ENCODE measurements around the gene ZMIZ1. TPM values are rescaled to one million over a fixed set of nuclear protein-coding genes. Genes with fewer than 3 reads are reported as not detected.

ZMIZ1 gene
- total RNA-seq, 1 donor from 2014 or later, result 93.9 TPM

GRCh38 chr10:79097021-79097872, 28.5 kb downstream of the ZMIZ1 start:
- no peak for TF ChIP-seq CTCF (IDR thresholded peaks at IDR 0.05)
- Mint-ChIP-seq H3K4me1 (peaks cover 35% of the 10 kb centered on the region), H3K36me3 (ENCODE audit: low read depth) (no peaks in the 10 kb centered on the region), H3K4me3 (no peak overlapping the region), H3K27me3 (peaks cover 25% of the 10 kb centered on the region), H3K9me3 (no peaks in the 10 kb centered on the region), H3K27ac (no peak overlapping the region)
- POLR2A ChIA-PET, result no interaction called here
- CTCF ChIA-PET, result no interaction called here
- intact Hi-C loops (cut with micrococcal nuclease), result no loop called here
- DNase-seq (no peak), ATAC-seq (ENCODE audit: low read depth) (no peak)

GRCh38 chr10:79098061-79098460, 29.3 kb downstream of the ZMIZ1 start:
- Mint-ChIP-seq H3K27ac (no peak overlapping the region), H3K4me3 (no peak overlapping the region), H3K4me1 (peaks cover 41% of the 10 kb centered on the region), H3K9me3 (no peaks in the 10 kb centered on the region), H3K27me3 (peaks cover 27% of the 10 kb centered on the region), H3K36me3 (ENCODE audit: low read depth) (no peaks in the 10 kb centered on the region)
- DNase-seq (no peak), ATAC-seq (ENCODE audit: low read depth) (no peak)
- ChIA-PET CTCF (no interaction called here), POLR2A (interaction anchor here (1.0 kb wide), 1 partner anchor 31 kb away, joined by 6 read pairs; no protein-coding TSS in a partner anchor)
- intact Hi-C loops (cut with micrococcal nuclease), result loop anchor here (2.0 kb wide), 1 partner anchor 31 kb away; no protein-coding TSS in a partner anchor
- TF ChIP-seq CTCF (IDR thresholded peaks at IDR 0.05), result no peak

- peak; percentile 30 for DNase-seq
- Mint-ChIP-seq H3K36me3 (ENCODE audit: low read depth) (no peaks in the 10 kb centered on the region), H3K27me3 (peaks cover 28% of the 10 kb centered on the region), H3K27ac (no peak overlapping the region), H3K4me1 (peaks cover 42% of the 10 kb centered on the region), H3K4me3 (no peak overlapping the region), H3K9me3 (no peaks in the 10 kb centered on the region)
- intact Hi-C loops (cut with micrococcal nuclease), result loop anchor here (2.0 kb wide), 1 partner anchor 32 kb away; no protein-coding TSS in a partner anchor
- ChIA-PET CTCF (no interaction called here), POLR2A (interaction anchor here (1.0 kb wide), 1 partner anchor 31 kb away, joined by 6 read pairs; no protein-coding TSS in a partner anchor)
- TF ChIP-seq CTCF (IDR thresholded peaks at IDR 0.05), result no peak
- ATAC-seq (ENCODE audit: low read depth), result peak; percentile 81
These were observed 29.8 kb downstream of the ZMIZ1 start for GRCh38 chr10:79098596-79099015.

GRCh38 chr10:79099898-79100448, 31.2 kb downstream of the ZMIZ1 start:
- Mint-ChIP-seq H3K4me3 (no peak overlapping the region), H3K27ac (no peak overlapping the region), H3K9me3 (no peaks in the 10 kb centered on the region), H3K36me3 (ENCODE audit: low read depth) (no peaks in the 10 kb centered on the region), H3K27me3 (peaks cover 33% of the 10 kb centered on the region), H3K4me1 (peaks cover 32% of the 10 kb centered on the region)
- ATAC-seq (ENCODE audit: low read depth) (no peak), DNase-seq (no peak)
- intact Hi-C loops (cut with micrococcal nuclease), result loop anchor here (2.0 to 5.0 kb wide), 2 partner anchors 33 to 47 kb away; no protein-coding TSS in a partner anchor
- TF ChIP-seq CTCF (IDR thresholded peaks at IDR 0.05), result no peak
- POLR2A ChIA-PET, result no interaction called here
- CTCF ChIA-PET, result interaction anchor here (1.4 kb wide), 1 partner anchor 95 kb away, joined by 3 read pairs; no protein-coding TSS in a partner anchor

GRCh38 chr10:79100771-79101170, 32.0 kb downstream of the ZMIZ1 start:
- TF ChIP-seq CTCF (IDR thresholded peaks at IDR 0.05), result no peak
- Mint-ChIP-seq H3K36me3 (ENCODE audit: low read depth) (no peaks in the 10 kb centered on the region), H3K27ac (no peak overlapping the region), H3K27me3 (peaks cover 33% of the 10 kb centered on the region), H3K4me3 (no peak overlapping the region), H3K9me3 (no peaks in the 10 kb centered on the region), H3K4me1 (peaks cover 32% of the 10 kb centered on the region)
- DNase-seq (no peak), ATAC-seq (ENCODE audit: low read depth) (no peak)
- intact Hi-C loops (cut with micrococcal nuclease), result loop anchor here (5.0 kb wide), 1 partner anchor 47 kb away; no protein-coding TSS in a partner anchor
- POLR2A ChIA-PET, result no interaction called here
- CTCF ChIA-PET, result interaction anchor here (1.4 kb wide), 1 partner anchor 94 kb away, joined by 3 read pairs; no protein-coding TSS in a partner anchor
